ENCODE data around the gene EFHD2.
A peak's percentile ranks its signal among the peaks of the same experiment; 100 is the strongest.

The EFHD2 gene

DNA sequence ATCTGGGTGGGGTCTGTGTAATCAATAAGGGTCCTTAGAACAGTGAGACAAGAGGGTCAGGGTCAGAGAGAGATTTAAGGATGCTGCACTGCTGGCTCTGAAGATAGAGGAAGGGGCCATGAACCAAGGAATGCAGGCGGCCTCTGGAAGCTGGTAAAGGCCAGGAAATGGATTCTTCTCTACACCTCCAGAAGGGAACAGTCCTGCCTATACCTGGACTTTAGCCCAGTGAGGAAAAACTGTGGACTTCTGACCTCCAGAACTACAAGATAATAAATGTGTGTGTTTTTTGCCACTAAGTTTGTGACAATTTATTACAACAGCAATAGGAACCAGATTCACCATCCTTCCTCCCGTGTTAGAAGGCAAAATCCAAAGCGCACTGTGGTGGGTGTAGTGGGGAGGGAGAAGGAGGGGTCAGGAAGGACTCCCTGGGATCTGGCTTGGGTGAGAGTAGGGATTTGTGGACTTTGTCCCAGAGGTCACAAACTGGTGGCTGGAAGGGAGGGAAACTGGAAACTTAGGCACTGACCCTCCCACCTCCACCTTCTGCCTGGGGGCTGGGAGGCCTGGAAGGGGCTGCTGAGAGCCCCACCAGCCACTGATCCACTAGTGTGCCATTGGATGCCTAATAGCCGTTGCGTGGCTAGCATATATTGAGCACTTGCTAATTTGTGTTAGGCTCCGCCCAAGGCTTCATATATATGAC is 41.5 kb downstream of the EFHD2 start:
- TF ChIP-seq, protein P1, sequence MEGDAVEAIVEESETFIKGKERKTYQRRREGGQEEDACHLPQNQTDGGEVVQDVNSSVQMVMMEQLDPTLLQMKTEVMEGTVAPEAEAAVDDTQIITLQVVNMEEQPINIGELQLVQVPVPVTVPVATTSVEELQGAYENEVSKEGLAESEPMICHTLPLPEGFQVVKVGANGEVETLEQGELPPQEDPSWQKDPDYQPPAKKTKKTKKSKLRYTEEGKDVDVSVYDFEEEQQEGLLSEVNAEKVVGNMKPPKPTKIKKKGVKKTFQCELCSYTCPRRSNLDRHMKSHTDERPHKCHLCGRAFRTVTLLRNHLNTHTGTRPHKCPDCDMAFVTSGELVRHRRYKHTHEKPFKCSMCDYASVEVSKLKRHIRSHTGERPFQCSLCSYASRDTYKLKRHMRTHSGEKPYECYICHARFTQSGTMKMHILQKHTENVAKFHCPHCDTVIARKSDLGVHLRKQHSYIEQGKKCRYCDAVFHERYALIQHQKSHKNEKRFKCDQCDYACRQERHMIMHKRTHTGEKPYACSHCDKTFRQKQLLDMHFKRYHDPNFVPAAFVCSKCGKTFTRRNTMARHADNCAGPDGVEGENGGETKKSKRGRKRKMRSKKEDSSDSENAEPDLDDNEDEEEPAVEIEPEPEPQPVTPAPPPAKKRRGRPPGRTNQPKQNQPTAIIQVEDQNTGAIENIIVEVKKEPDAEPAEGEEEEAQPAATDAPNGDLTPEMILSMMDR (IDR thresholded peaks at IDR 0.05; ENCODE audit: low read depth, low read length), result no peak
- no peak for TF ChIP-seq MYC (IDR thresholded peaks at IDR 0.05; ENCODE audit: low read depth, low read length)
- TF ChIP-seq, protein P2, sequence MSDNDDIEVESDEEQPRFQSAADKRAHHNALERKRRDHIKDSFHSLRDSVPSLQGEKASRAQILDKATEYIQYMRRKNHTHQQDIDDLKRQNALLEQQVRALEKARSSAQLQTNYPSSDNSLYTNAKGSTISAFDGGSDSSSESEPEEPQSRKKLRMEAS (IDR thresholded peaks at IDR 0.05; ENCODE audit: low read depth, low read length), result no peak
- TF ChIP-seq POLR2A (IDR thresholded peaks at IDR 0.05; ENCODE audit: extremely low read depth, insufficient read length), result no peak
- DNase-seq (ENCODE audit: low read depth), result no peak
- no peak overlapping the region for H3K4me3 ChIP-seq (ENCODE audit: low read depth, low read length)

DNA sequence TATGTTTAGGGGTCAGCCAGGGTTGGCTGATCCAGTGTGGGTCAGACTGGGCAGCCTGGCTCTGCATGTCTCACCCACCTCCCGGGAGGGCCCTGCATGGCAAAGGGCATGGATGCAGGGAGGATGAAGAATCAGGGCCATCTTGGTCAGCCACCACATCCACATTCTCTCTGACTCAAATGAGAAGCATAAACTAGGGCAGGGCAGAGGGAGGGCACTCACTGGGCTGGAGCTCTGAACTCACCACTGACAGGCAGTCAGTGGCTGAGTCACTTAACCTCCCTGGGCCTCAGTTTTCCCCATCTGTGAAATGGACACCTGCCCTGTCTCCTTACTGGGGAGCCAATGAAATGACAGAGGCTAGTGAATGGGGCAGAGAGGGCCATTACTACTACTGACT is 42.5 kb downstream of the EFHD2 start:
- TF ChIP-seq, protein P2 (IDR thresholded peaks at IDR 0.05; ENCODE audit: low read depth, low read length), result no peak
- TF ChIP-seq MYC (IDR thresholded peaks at IDR 0.05; ENCODE audit: low read depth, low read length) (no peak), POLR2A (IDR thresholded peaks at IDR 0.05; ENCODE audit: extremely low read depth, insufficient read length) (no peak)
- TF ChIP-seq, protein P1 (IDR thresholded peaks at IDR 0.05; ENCODE audit: low read depth, low read length), result no peak
- no peak overlapping the region for H3K4me3 ChIP-seq (ENCODE audit: low read depth, low read length)
- no peak for DNase-seq (ENCODE audit: low read depth)

DNA sequence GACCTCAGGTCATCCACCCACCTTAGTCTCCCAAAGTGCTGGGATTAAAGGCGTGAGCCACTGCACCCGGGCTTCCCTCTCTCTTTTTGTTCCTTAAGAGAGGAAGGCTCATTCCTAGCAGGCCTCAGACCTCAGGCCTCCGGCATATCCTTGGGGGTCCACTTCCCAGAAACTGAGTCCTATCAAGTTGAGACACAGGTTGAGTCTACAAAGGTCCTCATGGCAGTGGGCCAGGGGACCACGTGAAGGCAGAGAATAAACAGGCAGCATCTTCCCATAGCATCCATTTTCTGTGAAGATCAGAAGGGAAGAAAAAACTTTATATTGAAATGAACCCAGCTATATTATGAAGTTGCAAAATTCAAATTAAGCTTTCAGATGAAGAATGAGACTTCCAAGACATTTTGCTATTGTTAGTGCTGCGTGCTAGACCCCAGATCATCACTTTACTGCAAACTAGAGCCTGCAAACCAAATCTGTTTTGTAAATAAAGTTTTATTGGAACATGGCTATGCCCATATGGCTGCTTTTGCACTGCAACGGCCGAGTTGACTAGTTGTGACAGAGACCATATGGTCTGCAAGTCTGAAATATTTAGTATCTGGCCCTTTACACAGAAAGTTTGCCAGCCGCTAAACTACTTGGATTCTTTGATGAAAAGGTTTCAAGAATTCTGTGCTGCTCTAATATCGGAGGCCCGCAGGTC is 43.3 kb downstream of the EFHD2 start:
- DNase-seq (ENCODE audit: low read depth), result no peak
- TF ChIP-seq, protein P1 (IDR thresholded peaks at IDR 0.05; ENCODE audit: low read depth, low read length), result no peak
- TF ChIP-seq POLR2A (IDR thresholded peaks at IDR 0.05; ENCODE audit: extremely low read depth, insufficient read length) (no peak), MYC (IDR thresholded peaks at IDR 0.05; ENCODE audit: low read depth, low read length) (no peak)
- TF ChIP-seq, protein P2 (IDR thresholded peaks at IDR 0.05; ENCODE audit: low read depth, low read length), result no peak
- H3K4me3 ChIP-seq (ENCODE audit: low read depth, low read length), result no peak overlapping the region

DNA sequence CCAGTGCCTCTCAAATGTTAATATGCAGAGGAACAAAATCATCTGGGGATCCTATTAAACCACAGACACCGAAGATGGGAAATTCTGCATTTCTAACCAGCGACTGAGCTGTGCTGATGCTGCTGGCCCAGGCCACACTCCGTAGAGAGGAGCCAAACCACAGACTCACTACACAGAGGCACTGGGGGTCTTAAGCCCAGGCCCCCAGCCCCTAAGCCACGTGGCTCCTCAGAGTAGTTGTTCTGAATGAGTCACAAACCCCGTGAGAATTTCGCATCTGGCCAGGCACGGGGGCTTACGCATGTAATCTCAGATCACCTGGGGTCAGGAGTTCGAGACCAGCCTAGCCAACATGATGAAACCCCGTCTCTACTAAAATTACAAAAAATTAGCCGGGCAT is 44.0 kb downstream of the EFHD2 start:
- TF ChIP-seq POLR2A (IDR thresholded peaks at IDR 0.05; ENCODE audit: extremely low read depth, insufficient read length) (no peak), MYC (IDR thresholded peaks at IDR 0.05; ENCODE audit: low read depth, low read length) (no peak)
- TF ChIP-seq, protein P1 (IDR thresholded peaks at IDR 0.05; ENCODE audit: low read depth, low read length), result no peak
- TF ChIP-seq, protein P2 (IDR thresholded peaks at IDR 0.05; ENCODE audit: low read depth, low read length), result no peak
- no peak overlapping the region for H3K4me3 ChIP-seq (ENCODE audit: low read depth, low read length)
- DNase-seq (ENCODE audit: low read depth), result no peak

DNA sequence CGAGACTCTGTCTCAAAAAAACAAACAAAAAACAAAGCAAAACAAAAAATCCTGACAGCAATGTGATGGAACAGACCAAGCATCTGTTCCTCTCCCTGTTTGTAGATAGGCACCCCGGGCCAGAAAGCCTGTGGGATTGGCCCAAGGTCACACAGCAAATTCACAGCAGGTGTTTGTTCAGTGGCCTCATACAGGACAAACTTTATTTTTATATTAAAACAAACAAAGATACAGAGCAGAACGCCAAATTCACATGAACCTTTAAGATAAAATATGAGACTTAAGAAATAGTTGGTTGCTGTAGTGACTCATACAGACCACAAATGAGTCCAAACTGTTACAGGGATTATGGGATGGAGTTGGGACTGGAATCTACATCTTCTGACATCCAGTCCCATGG is 44.6 kb downstream of the EFHD2 start:
- no peak overlapping the region for H3K4me3 ChIP-seq (ENCODE audit: low read depth, low read length)
- DNase-seq (ENCODE audit: low read depth), result peak; percentile 47
- TF ChIP-seq MYC (IDR thresholded peaks at IDR 0.05; ENCODE audit: low read depth, low read length), result no peak
- TF ChIP-seq, protein P1 (IDR thresholded peaks at IDR 0.05; ENCODE audit: low read depth, low read length), result no peak
- TF ChIP-seq, protein P2 (IDR thresholded peaks at IDR 0.05; ENCODE audit: low read depth, low read length), result no peak
- no peak for TF ChIP-seq POLR2A (IDR thresholded peaks at IDR 0.05; ENCODE audit: extremely low read depth, insufficient read length)
